IPS-18c (cell line): Measurements from ENCODE around the gene BICDL1.
A peak's percentile ranks its signal among the peaks of the same experiment; 100 is the strongest.

Experiments
- H3K4me3 ChIP-seq: 2 replicates; pipeline ENCODE4 v1.7.0; 2013; ENCODE audit warnings: low read depth, mild to moderate bottlenecking, low read length, moderate library complexity; ENCODE audit not compliant: insufficient read depth
- H3K9me3 ChIP-seq: one replicate; pipeline ENCODE4 v1.6.1; 2013; ENCODE audit warnings: mild to moderate bottlenecking, low read length, moderate library complexity; ENCODE audit not compliant: control insufficient read depth, insufficient read depth

Gene BICDL1

GRCh38 chr12:120090206-120090605 is 101.2 kb downstream of the BICDL1 start:
- no peaks in the 10 kb centered on the region for H3K9me3 ChIP-seq
- no peak overlapping the region for H3K4me3 ChIP-seq

- Histone ChIP-seq H3K4me3 (no peak overlapping the region), H3K9me3 (no peaks in the 10 kb centered on the region)
Measured at GRCh38 chr12:120090626-120091295, 101.7 kb downstream of the BICDL1 start.

GRCh38 chr12:120091371-120092090 is 102.5 kb downstream of the BICDL1 start:
- no peak overlapping the region for H3K4me3 ChIP-seq
- no peaks in the 10 kb centered on the region for H3K9me3 ChIP-seq

GRCh38 chr12:120092551-120093335 is 103.7 kb downstream of the BICDL1 start:
- Histone ChIP-seq H3K9me3 (no peaks in the 10 kb centered on the region), H3K4me3 (no peak overlapping the region)

- no peak overlapping the region for H3K4me3 ChIP-seq
- H3K9me3 ChIP-seq, result no peaks in the 10 kb centered on the region
Measured at GRCh38 chr12:120093336-120093591, 104.2 kb downstream of the BICDL1 start.

GRCh38 chr12:120093592-120094355 is 104.7 kb downstream of the BICDL1 start:
- Histone ChIP-seq H3K4me3 (peak overlapping the region; percentile 20; the same call in 1 of the 2 replicates), H3K9me3 (no peaks in the 10 kb centered on the region)

- Histone ChIP-seq H3K4me3 (no peak overlapping the region), H3K9me3 (no peaks in the 10 kb centered on the region)
Measured at GRCh38 chr12:120094485-120094884, 105.4 kb downstream of the BICDL1 start.

GRCh38 chr12:120095331-120095730 is 106.3 kb downstream of the BICDL1 start:
- Histone ChIP-seq H3K4me3 (no peak overlapping the region), H3K9me3 (no peaks in the 10 kb centered on the region)

GRCh38 chr12:120095736-120096135 is 106.7 kb downstream of the BICDL1 start:
- H3K4me3 ChIP-seq, result no peak overlapping the region
- no peaks in the 10 kb centered on the region for H3K9me3 ChIP-seq

- no peaks in the 10 kb centered on the region for H3K9me3 ChIP-seq
- no peak overlapping the region for H3K4me3 ChIP-seq
Measured at GRCh38 chr12:120096671-120097202, 107.7 kb downstream of the BICDL1 start.

GRCh38 chr12:120098756-120099470 is 109.9 kb downstream of the BICDL1 start:
- no peaks in the 10 kb centered on the region for H3K9me3 ChIP-seq

GRCh38 chr12:120099738-120100137 is 110.7 kb downstream of the BICDL1 start:
- Histone ChIP-seq H3K9me3 (no peaks in the 10 kb centered on the region), H3K4me3 (no peak overlapping the region)

More at GRCh38 chr12:120098756-120099470, 109.9 kb downstream of the BICDL1 start:
- no peak overlapping the region for H3K4me3 ChIP-seq

- Histone ChIP-seq H3K4me3 (no peak overlapping the region), H3K9me3 (no peaks in the 10 kb centered on the region)
Measured at GRCh38 chr12:120100630-120101029, 111.6 kb downstream of the BICDL1 start.

- H3K4me3 ChIP-seq, result no peak overlapping the region
- H3K9me3 ChIP-seq, result no peaks in the 10 kb centered on the region
Measured at GRCh38 chr12:120101182-120101581, 112.1 kb downstream of the BICDL1 start.

GRCh38 chr12:120101617-120102016 is 112.6 kb downstream of the BICDL1 start:
- H3K4me3 ChIP-seq, result no peak overlapping the region
- no peaks in the 10 kb centered on the region for H3K9me3 ChIP-seq

GRCh38 chr12:120102189-120103043 is 113.4 kb downstream of the BICDL1 start:
- no peak overlapping the region for H3K4me3 ChIP-seq

More at GRCh38 chr12:120102189-120103043, 113.4 kb downstream of the BICDL1 start:
- H3K9me3 ChIP-seq, result no peaks in the 10 kb centered on the region
